Stimulated activated naive CD8-positive, alpha-beta T cell treated with anti-CD3 and anti-CD28 coated beads, Interleukin-15, amount 100 ng/mL, for 72 hours (primary cell): ENCODE results near the gene CCDC43.
"Not testable (repeated sequence)": the region's sequence is repeated elsewhere in the genome, so short reads cannot be mapped to it uniquely, and the experiment has no call there.

Source experiments
- ATAC-seq: fragments of 150-1000 bp; cut with Tn5 transposase; 2 replicates; pipeline ENCODE4 v1.10.0; 2021; ENCODE audit warnings: mild to moderate bottlenecking, moderate library complexity
- DNase-seq, 2 donors: peaks; one replicate each; pipeline ENCODE4 v3.0.0; 2021 to 2022
- H3K27ac Mint-ChIP-seq, 2 donors: one replicate each; pipeline ENCODE4 v1.8.0; 2022; ENCODE audit warnings: mild to moderate bottlenecking in 2 of 2, mixed read lengths in 2 of 2, moderate library complexity in 2 of 2
- H3K27me3 Mint-ChIP-seq: one replicate; pipeline ENCODE4 v1.8.0; 2022; ENCODE audit warnings: mixed read lengths
- H3K4me1 Mint-ChIP-seq: one replicate; pipeline ENCODE4 v1.8.0; 2022; ENCODE audit warnings: mild to moderate bottlenecking, mixed read lengths
- H3K4me3 Mint-ChIP-seq, 2 donors: one replicate each; pipeline ENCODE4 v1.8.0; 2022; ENCODE audit warnings: mild to moderate bottlenecking in 2 of 2, mixed read lengths in 2 of 2, moderate library complexity in 1 of 2
- H3K9me3 Mint-ChIP-seq, 2 donors: one replicate each; pipeline ENCODE4 v1.8.0; 2022; ENCODE audit warnings: mixed read lengths in 2 of 2

Gene CCDC43, protein sequence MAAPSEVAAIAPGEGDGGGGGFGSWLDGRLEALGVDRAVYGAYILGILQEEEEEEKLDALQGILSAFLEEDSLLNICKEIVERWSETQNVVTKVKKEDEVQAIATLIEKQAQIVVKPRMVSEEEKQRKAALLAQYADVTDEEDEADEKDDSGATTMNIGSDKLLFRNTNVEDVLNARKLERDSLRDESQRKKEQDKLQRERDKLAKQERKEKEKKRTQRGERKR

DNA sequence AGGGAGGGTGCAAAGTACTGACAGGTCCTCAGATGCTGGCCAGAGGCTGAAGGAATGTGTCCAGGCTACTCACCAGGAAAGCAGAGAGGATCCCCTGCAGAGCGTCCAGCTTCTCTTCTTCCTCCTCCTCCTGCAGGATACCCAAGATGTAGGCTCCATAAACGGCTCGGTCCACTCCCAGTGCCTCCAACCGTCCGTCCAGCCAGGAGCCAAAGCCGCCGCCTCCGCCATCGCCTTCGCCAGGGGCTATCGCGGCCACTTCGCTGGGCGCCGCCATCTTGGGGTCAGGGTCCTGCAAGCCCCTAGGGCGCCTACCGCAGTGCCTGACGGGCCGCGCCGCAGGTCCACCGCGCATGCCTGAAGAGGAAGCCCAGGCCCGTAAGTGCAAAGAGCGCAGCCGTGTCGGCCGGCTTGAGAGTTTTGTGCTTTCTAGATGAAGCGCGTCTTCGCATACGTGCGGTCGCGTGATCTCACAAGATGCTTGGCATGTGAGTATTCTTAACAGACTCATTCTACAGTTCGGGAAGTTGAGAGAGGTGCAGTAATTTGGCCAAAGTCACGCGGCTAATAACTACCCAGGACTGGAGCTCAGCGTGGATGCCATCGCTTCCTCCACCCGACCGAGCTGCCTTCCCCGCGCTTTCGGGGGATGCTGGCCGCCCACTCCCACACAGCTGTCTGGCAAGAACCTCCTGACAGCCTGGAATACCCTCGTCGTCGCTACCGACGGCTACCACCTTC, at the start of gene CCDC43:
Gene CCDC43, minus strand, starts transcription at position 300 of the 741 bp plus-strand sequence. Its CDS starts 23 bp downstream, at position 277.
- peak within 1 kb of the TSS; percentile 98 to 99 for H3K27ac Mint-ChIP-seq
- peak within 1 kb of the TSS; percentile 96 to 100 for H3K4me3 Mint-ChIP-seq
- peaks cover 35% of the 10 kb centered on the region for H3K4me1 Mint-ChIP-seq
- no peaks in the 10 kb centered on the region for H3K9me3 Mint-ChIP-seq
- no peaks in the 10 kb centered on the region for H3K27me3 Mint-ChIP-seq
- ATAC-seq (peak; percentile 100), DNase-seq (peak; percentile 93 to 94)

DNA sequence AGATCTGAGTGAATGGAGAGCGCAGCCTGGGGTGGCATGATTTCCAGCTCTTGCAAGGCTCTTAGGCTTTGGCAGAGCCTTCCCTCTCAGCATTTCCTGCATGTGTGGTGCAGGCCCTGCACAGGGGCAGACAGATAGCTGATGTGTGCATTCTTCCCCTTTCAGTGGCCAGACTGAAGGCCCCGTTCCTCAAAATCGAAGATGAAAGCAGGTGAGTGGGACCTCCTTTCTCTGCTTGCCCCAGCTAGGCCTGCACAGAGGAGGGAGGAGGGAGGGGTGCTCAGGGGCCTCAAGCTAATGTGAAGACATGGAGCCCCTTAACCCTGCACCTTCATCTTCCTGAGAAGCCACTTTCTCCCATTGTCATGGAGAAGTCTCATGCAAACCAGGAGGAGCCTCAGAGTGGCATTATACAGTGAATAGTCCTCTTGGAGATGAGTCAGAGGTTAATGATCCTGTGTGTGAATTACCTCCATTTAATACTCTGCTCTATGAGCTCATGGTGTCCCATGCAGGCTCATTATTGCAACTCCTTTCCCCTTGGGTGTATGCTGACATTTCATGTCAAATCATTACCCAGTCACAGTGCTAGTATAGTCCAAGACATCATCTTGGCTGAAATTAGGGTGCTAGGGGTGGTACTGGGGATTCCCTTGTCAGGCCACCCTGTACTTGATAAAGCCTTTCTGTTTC, 48.8 kb upstream of the CCDC43 start:
- no peaks in the 10 kb centered on the region for H3K4me1 Mint-ChIP-seq
- H3K9me3 Mint-ChIP-seq = no peaks in the 10 kb centered on the region
- no peak for DNase-seq
- H3K27me3 Mint-ChIP-seq = no peaks in the 10 kb centered on the region
- ATAC-seq = peak; percentile 31
- H3K4me3 Mint-ChIP-seq = no peak overlapping the region
- peak overlapping the region in 1 of 2 donors; percentile 48 for H3K27ac Mint-ChIP-seq

DNA sequence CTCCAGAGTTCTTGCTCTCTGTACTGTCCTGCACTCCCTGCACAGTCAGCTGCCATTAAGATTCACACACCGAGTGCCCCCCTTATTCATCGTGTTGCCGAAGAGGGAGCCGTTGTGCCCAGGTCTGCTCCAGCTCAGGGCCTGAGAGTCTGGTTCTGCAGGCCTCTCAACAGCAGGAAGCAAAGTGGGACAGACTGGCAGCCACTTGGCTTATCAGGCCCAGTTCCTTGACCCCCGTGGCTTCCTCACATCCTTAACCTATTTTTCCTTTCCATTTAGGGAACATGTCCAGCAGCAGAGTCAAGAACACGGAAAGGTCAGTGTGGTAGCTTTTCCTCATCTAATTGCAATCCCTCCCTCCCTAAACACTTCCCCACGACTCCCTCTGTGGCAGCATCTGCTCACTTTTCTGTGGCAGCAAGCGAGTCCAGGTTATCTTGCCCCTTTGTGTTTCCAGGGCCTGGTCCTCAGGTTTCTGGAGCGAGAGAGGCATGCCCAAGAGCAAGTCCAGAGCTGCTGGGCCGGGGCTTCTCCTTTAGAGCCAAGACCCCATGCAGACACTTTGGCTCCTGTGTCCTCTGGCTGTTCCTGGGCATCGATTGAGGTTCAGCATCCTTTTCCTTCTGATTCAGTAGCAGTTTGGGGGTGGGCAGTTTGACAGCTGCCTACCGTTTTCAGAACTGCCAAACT, 47.1 kb upstream of the CCDC43 start:
- H3K4me1 Mint-ChIP-seq = no peaks in the 10 kb centered on the region
- no peak overlapping the region for H3K27ac Mint-ChIP-seq
- H3K27me3 Mint-ChIP-seq = no peaks in the 10 kb centered on the region
- H3K9me3 Mint-ChIP-seq = no peaks in the 10 kb centered on the region
- DNase-seq (no peak), ATAC-seq (no peak)
- H3K4me3 Mint-ChIP-seq = no peak overlapping the region

DNA sequence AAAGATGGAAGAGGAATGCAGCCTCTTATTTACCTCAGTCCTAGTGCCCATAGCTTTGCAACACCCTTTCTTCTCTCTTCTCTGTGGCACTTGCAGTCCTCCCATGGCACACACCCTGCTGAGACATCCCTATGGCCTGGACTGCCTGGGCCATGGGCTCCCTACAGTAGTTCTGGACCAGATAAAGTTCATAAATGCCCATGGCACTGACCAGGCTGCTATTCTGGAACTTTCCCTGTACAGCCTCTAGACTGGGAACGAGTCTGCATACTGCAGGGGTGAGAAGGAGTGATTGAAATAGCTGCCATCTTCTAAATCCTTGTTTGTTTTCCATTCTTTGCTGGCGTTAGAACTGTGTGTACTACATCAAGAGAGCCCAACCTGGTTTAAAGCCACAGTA, 44.7 kb upstream of the CCDC43 start:
- Mint-ChIP-seq H3K27ac (no peak overlapping the region), H3K4me3 (no peak overlapping the region)

DNA sequence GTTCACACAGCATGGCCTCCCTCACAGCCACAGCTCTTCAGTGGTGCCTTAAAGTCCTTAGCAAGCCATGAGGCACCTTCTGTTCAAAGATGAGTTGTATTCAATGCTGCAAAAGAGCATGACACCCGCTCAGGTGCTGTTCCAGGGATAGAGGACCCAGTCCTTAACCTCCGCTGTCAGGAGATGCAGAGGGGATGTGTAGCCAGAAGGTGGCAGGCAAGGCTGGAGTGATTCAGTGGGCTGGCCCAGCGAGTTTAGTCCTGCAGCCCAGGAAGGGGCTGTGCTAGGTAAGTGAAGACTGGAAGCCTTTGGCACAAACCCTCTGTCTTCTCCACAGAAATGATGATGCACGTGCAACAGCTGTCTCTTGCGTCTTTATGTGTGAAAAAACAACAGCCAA, 44.2 kb upstream of the CCDC43 start:
- Mint-ChIP-seq H3K27me3 (no peaks in the 10 kb centered on the region), H3K4me1 (no peaks in the 10 kb centered on the region), H3K4me3 (no peak overlapping the region), H3K27ac (no peak overlapping the region), H3K9me3 (no peaks in the 10 kb centered on the region)
- DNase-seq = no peak
- ATAC-seq = no peak

More for the DNA sequence above, 44.7 kb upstream of the CCDC43 start:
- ATAC-seq (no peak), DNase-seq (no peak)
- Mint-ChIP-seq H3K9me3 (no peaks in the 10 kb centered on the region), H3K4me1 (no peaks in the 10 kb centered on the region), H3K27me3 (no peaks in the 10 kb centered on the region)

DNA sequence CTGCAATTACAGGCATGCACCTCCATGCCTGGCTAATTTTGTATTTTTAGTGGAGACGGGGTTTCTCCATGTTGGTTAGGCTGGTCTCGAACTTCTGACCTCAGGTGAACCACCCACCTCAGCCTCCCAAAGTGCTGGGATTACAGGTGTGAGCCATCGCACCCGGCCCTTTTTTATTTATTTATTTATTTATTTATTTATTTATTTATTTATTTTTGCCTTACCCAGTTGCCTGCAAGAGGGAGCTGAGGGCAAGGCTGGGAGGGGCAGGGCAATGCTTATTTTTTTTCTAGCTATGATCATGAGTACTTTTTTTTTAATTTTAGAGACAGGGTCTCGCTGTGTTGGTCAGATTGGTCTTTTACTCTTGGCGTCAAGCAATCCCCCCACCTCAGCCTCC, 36.5 kb upstream of the CCDC43 start:
- not testable (repeated sequence) for H3K4me1 Mint-ChIP-seq, H3K4me3 Mint-ChIP-seq, ATAC-seq, H3K9me3 Mint-ChIP-seq, DNase-seq, H3K27me3 Mint-ChIP-seq
- peak overlapping the region in 1 of 2 donors; percentile 48 for H3K27ac Mint-ChIP-seq

DNA sequence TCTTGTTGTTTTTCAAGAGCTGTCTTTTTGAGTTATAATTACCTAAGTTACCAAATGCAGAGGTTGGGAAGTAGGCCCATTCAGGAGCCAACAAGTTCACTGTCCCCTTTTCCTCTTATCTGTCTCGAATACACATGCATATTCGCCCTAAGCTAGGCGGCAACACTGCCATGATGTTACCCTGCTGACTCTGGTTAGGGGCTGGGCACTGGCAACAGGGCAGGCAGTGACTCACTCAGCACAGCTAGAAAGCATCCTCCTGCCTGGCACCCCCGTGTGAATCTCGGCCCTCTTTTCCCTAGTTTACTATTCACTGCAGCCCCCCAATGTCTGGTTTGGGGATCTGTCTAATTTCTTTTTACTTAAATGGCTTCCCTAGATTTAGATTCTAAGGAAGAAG, 32.7 kb upstream of the CCDC43 start:
- ATAC-seq (no peak), DNase-seq (no peak)
- Mint-ChIP-seq H3K4me1 (no peaks in the 10 kb centered on the region), H3K27ac (no peak overlapping the region), H3K9me3 (no peaks in the 10 kb centered on the region), H3K4me3 (no peak overlapping the region), H3K27me3 (no peaks in the 10 kb centered on the region)

DNA sequence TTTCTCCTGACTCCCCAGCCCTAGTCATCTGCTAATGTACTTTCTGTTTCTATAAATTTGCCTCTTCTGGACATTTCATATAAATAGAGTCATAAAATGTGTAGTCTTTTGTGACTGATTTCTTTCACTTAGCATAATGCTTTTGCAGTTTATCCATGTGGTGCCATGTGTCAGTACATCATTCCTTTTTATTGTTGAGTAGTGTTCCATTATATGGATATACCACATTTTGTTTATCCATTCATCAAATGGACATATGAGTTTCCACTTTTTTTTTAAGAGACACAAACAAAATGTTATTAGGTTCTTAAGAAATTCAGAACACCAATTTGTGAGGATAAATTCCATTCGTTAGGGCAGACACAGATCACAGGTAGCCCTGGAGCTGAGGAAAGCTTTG, 29.9 kb upstream of the CCDC43 start:
- ATAC-seq = no peak
- no peak overlapping the region for H3K4me3 Mint-ChIP-seq
- H3K27ac Mint-ChIP-seq = no peak overlapping the region
- H3K27me3 Mint-ChIP-seq = no peaks in the 10 kb centered on the region
- no peaks in the 10 kb centered on the region for H3K4me1 Mint-ChIP-seq
- H3K9me3 Mint-ChIP-seq = no peaks in the 10 kb centered on the region
- no peak for DNase-seq

DNA sequence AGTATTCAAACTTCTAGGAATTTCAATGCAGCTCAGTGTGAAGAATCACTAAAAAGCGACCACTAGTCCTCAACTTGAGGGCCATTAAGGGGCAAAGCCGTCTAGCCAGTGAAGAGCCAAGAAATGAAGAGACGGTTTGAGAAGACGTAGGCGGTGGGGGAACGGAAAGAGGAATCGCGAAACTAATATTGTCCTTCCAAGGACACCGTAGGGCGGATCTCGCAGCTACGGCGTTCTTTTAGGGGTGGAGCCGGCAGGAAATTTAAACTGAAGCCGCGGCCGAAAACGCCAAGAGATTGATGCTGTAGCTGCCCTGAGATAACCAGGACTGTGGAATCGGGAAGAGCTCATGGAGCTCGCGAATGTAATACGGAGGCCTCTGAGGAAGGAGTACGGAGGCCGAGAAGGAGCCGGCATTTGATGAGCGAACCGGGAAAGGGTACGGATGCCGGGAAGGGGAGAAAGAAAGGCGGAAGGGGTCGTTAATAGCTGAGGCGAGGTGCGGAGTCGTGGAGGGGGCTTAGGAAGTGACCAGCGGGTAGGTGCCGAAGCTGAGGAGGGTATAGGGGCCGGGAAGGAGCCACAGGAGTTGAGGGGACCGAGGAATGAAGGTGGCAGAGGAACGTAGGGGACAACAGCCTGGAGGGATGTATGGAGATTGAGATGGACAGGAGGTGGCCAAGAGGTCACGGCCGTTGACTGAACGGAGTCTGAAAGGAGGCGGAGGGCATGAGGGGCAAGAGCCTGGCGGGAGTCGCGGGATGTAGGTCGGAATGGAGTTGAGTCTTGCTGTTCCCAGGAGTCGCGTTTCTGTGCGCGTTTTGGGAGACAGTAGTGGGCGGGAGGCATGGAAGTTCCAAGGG, 19.1 kb upstream of the CCDC43 start, which contains the start of gene DBF4B:
Gene DBF4B, plus strand, starts transcription at position 265 of the 863 bp plus-strand sequence. Its CDS starts 156 bp downstream, at position 421.
- no peak within 1 kb of the TSS for H3K27ac Mint-ChIP-seq
- ATAC-seq (peak; percentile 96), DNase-seq (peak; percentile 81 to 86)
- peaks cover 10% of the 10 kb centered on the region for H3K4me1 Mint-ChIP-seq
- no peak within 1 kb of the TSS for H3K4me3 Mint-ChIP-seq
- H3K27me3 Mint-ChIP-seq = no peaks in the 10 kb centered on the region
- H3K9me3 Mint-ChIP-seq = no peaks in the 10 kb centered on the region

DNA sequence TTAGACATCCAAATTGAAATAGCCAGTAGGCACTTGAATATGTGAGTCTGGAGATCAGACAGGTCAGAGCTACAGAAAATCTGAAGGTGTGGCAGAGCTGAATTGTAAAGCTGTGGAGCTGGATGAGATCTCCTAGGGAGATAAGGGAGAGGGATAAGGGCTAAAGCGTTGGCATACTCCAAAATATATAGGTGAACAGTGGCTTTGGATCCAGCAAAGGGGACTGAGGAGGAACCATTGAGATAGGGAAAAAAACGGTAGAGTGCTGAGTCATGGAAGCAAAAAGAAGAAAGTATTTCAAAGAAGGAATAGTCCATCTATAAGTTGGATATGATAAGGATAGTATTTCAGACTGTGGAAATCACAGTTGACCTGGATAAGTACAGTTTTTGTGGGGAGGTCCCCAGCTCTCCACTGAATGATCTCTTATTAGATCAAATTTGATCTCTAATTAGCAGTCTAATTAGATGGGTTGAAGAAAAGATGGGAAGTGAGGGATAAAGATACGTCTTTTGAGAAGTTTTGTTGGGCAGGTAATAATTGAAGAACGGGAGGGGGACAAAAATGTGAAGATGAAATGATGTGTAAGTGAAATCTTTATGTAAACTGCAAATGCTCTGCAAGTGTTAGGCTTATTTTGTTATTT, 18.3 kb upstream of the CCDC43 start:
- ATAC-seq (no peak), DNase-seq (no peak)
- Mint-ChIP-seq H3K27ac (no peak overlapping the region), H3K9me3 (no peaks in the 10 kb centered on the region), H3K4me3 (no peak overlapping the region), H3K27me3 (no peaks in the 10 kb centered on the region), H3K4me1 (peaks cover 10% of the 10 kb centered on the region)

DNA sequence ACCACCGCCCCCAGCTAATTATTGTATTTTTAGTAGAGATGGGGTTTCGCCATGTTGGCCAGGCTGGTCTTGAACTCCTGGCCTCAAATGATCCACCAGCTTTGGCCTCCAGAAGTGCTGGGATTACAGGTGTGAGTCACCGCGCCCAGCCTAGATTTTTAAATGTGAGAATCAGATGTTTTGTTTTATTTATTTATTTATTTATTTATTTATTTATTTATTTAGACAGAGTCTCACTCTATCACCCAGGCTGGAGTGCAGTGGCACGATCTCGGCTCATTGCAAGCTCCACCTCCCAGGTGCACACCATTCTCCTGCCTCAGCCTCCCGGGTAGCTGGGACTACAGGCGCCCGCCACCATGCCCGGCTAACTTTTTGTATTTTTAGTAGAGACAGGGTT, 10.7 kb upstream of the CCDC43 start:
- not testable (repeated sequence) for H3K27me3 Mint-ChIP-seq, DNase-seq, H3K27ac Mint-ChIP-seq, H3K9me3 Mint-ChIP-seq, H3K4me1 Mint-ChIP-seq, ATAC-seq, H3K4me3 Mint-ChIP-seq

DNA sequence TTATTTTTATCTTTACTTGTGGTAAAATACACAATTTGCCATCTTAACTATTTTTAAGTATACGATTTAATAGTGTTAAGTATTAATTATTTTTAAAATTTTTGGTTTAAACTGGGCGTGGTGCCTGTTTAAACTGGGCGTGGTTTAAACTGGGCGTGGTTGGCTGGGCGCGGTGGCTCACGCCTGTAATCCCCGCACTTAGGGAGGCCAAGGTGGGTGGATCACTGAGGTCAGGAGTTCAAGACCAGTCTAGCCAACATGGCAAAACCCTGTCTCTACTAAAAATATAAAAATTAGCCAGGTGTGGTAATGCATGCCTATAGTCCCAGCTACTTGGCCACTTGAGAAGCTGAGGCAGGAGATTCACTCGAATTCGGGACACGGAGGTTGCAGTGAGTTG, 4.0 kb upstream of the CCDC43 start:
- no peak for ATAC-seq
- no peak for DNase-seq
- Mint-ChIP-seq H3K9me3 (no peaks in the 10 kb centered on the region), H3K27ac (no peak overlapping the region), H3K4me1 (peaks cover 21% of the 10 kb centered on the region), H3K27me3 (no peaks in the 10 kb centered on the region), H3K4me3 (no peak overlapping the region)

DNA sequence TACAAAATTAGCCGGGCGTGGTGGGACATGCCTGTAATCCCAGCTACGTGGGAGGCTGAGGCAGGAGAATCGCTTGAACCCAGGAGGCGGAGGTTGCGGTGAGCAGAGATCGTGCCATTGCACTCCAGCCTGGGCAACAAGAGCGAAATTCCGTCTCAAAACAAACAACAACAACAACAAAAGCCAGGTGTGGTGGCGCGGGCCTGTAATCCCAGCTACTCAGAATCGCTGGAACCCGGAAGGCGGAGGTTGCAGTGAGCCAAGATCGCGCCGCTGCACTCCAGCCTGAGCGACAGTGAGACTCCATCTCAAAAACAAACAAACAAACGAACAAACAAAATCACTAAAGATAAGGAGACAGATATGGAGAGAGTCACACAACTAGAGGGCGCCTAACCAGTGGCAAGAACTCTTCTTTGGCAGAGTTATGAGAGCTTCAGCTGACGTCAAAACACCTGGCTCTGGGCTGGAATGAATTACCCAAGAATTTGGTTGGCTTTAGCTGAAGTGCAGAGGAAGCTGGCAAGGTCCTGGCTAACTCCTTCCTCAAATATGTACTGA, 1.2 kb upstream of the CCDC43 start:
- not testable (repeated sequence) for ATAC-seq, DNase-seq, H3K9me3 Mint-ChIP-seq, H3K27me3 Mint-ChIP-seq
- peak overlapping the region; percentile 31 to 85 for H3K27ac Mint-ChIP-seq
- H3K4me3 Mint-ChIP-seq = peak overlapping the region; percentile 96 to 100
- H3K4me1 Mint-ChIP-seq = peaks cover 35% of the 10 kb centered on the region
